Astrocyte (in vitro differentiated cells and primary cell): ENCODE results near the gene TIMP4.

Experiments used
- CTCF ChIP-seq: IDR thresholded peaks from 2 replicates; pipeline ENCODE4 v1.5.1; 2011; ENCODE audit warnings: low read depth, mild to moderate bottlenecking, inconsistent platforms, low read length, moderate library complexity; ENCODE audit not compliant: insufficient read depth
- EZH2 ChIP-seq: IDR thresholded peaks from 2 replicates; pipeline ENCODE4 v1.6.1; 2012; ENCODE audit warnings: mild to moderate bottlenecking, low read length, inconsistent platforms; ENCODE audit not compliant: insufficient read depth

- TF ChIP-seq CTCF (no peak), EZH2 (no peak)
These were observed 38.0 kb upstream of the TIMP4 start for GRCh38 chr3:12196684-12197083.
